HG03135 (cell line): ENCODE data around the gene LRIG2.
"Not testable (repeated sequence)": the region's sequence is repeated elsewhere in the genome, so short reads cannot be mapped to it uniquely, and the experiment has no call there.

Experiments used
- ATAC-seq: cut with Tn5 transposase; IDR thresholded peaks from one replicate; pipeline ENCODE4 v1.9.1; 2021; ENCODE audit warnings: mild to moderate bottlenecking, moderate library complexity; ENCODE audit not compliant: unreplicated experiment

Gene LRIG2, protein sequence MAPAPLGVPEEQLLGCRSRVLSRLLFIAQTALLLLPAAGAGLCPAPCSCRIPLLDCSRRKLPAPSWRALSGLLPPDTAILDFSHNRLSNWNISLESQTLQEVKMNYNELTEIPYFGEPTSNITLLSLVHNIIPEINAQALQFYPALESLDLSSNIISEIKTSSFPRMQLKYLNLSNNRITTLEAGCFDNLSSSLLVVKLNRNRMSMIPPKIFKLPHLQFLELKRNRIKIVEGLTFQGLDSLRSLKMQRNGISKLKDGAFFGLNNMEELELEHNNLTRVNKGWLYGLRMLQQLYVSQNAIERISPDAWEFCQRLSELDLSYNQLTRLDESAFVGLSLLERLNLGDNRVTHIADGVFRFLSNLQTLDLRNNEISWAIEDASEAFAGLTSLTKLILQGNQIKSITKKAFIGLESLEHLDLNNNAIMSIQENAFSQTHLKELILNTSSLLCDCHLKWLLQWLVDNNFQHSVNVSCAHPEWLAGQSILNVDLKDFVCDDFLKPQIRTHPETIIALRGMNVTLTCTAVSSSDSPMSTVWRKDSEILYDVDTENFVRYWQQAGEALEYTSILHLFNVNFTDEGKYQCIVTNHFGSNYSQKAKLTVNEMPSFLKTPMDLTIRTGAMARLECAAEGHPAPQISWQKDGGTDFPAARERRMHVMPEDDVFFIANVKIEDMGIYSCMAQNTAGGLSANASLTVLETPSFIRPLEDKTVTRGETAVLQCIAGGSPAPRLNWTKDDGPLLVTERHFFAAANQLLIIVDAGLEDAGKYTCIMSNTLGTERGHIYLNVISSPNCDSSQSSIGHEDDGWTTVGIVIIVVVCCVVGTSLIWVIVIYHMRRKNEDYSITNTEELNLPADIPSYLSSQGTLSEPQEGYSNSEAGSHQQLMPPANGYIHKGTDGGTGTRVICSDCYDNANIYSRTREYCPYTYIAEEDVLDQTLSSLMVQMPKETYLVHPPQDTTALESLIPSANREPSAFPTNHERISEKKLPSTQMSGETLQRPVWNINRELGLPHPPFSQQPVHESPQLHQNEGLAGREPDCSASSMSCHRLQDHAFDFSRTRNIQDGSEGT

DNA sequence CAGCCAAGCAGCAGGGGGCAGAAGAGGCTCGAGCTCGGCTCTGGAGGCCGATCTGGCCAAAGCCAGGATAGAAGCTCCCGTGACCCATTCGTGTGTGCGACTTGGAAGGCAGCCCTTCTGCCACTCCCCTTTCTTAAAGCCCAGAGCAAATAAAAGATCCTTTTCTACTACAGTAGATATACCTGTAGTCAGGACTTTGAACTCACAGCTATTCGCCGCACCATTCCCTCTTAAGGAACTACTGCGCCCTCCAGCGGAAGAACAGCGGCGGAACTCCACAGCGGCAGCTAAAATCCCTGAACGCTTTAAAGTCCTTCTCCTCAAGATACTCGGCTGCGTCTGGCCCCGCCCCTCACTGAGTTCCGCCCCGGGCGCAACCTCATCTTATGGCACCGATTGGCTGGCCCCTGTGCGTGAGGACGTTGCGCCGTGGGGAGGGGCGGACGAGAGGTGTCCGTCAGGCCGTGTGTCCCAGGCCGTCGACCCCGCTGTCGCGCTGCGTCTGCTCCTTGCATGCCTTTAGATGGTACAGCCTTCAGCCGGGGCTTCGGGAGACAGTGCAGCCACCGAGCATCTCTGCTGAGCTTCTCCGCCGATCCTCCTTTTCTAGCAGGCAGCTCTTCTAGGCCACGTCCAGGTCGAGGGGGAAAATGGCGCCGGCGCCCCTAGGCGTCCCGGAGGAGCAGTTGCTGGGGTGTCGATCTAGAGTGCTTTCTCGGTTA is at the start of gene LRIG2:
Gene LRIG2, plus strand, starts transcription at position 442 of the 722 bp plus-strand sequence. Its CDS starts 209 bp downstream, at position 651.
- peak; percentile 96 for ATAC-seq

DNA sequence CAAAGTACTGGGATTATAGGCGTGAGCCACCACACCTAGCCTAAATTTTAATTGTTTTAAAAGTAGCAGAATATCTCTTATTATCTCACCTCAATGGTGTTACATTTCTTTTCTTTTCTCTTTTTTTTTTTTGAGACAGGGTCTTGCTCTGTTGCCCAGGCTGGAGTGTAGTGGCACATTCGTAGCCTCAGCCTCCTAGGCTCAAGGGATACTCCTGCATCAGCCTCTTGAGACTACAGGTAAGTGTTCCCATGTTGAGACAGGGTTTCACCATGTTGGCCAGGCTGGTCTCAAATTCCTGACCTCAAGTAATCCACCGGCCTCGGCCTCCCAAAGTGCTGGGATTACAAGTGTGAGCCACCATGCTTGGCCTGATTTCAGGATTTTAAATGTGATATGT is 49.7 kb upstream of the LRIG2 start:
- ATAC-seq = not testable (repeated sequence)

DNA sequence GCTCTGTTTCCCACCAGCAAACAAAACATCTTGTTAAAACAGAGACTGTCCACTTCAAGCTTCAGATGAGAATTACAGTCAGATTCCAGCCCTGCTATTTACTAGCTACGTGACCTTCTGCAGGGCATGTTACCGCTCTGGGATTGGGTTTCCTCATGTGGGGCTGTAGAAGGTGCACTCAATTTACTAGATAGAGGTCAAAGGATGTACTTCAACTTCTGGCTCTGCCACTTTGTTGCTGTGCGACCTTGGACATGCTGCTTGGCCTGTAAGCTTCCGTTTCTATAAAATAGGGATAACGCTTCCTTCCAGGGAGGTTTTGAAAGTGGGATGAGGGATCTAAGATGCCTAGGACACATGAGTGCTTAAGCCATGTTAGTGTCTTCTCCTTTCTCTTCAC is 46.0 kb upstream of the LRIG2 start:
- ATAC-seq = no peak

DNA sequence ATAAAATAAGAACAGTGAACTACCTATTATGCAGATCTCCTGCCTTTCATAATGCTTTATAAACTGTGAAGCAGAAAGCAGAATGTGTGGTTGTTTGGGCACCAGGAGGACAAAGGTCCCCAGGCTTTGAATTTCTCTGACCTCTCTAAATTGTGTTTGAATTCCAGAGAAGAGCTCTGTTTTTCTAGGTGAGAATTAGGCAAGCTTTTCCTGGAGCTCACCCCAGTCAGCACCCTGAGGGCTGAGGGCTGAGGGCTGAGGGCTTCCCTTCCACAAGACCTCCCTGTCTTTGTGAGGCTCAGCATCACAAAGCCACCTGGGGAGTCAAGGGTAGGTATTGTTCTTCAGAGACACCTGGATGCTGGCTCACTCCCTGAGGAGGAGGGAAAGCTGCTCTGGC is 45.5 kb upstream of the LRIG2 start:
- no peak for ATAC-seq

DNA sequence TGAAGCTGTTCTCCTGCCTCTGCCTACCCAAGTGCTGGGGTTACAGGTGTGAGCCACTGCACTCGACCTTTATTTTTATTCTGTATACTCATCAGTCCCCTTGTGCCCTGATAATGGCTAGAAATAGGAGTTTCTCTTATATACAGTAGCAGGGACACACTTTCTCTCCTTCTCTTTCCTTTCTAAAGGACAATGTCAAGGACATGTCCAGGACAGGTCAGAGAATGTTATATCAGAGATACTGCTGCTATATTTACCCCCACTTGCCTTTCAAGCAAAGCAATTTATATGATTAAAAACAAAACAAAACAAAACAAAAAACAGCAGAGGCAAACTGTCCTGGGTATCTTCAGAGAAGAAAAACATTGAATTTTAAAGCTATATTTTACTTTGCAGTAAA is 43.2 kb upstream of the LRIG2 start:
- ATAC-seq = no peak

DNA sequence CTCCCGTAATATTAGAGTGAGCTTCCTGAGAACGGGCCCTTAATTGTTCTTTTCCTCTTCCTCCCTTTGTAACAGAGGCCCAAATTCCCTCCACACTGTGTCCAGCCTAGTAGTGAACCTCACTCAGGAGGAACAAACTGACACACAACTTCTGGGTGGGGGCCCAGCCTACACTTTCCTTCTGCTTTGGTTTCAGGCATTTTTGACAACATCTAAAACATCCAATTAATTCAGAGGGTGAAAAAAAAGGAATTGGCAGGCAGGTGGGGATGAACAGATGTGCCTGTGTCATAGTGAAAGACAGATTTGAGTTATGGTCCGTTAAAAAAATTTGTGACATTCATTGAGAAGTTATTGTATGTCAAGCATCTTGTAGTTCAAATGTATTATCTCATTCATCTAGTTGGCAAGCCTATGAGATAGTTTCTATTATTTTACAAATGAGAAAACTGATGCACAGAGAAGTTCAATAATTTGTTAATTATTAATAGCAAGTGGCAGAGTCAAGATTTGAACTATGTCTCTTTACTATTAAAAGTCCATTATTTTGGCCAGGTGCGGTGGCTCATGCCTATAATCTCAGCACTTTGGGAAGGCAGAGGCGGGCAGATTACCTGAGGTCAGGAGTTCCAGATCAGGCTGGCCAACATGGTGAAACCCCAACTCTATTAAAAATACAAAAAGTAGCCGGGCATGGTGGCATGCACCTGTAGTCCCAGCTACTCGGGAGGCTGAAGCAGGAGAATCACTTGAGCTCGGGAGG is 41.6 kb upstream of the LRIG2 start:
- no peak for ATAC-seq

DNA sequence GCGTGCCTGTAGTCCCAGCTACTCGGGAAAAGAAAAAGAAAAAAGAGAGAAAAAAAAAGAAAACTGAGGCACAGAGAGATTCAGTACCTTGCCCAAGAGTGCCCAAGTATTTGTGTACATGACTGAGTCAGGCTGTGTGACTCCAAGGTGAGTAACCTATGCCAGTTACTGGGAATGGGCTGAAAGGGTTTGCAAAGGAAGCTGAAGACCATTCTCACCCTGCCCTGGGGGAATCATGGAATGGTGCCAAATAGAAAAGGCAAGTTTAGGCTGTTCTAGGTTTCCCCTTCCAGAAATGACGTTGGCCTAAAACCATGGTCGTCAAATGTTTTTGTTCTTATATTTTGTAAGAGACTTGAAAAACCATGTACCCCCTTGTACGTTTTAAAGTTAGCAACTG is 37.9 kb upstream of the LRIG2 start:
- ATAC-seq = no peak

DNA sequence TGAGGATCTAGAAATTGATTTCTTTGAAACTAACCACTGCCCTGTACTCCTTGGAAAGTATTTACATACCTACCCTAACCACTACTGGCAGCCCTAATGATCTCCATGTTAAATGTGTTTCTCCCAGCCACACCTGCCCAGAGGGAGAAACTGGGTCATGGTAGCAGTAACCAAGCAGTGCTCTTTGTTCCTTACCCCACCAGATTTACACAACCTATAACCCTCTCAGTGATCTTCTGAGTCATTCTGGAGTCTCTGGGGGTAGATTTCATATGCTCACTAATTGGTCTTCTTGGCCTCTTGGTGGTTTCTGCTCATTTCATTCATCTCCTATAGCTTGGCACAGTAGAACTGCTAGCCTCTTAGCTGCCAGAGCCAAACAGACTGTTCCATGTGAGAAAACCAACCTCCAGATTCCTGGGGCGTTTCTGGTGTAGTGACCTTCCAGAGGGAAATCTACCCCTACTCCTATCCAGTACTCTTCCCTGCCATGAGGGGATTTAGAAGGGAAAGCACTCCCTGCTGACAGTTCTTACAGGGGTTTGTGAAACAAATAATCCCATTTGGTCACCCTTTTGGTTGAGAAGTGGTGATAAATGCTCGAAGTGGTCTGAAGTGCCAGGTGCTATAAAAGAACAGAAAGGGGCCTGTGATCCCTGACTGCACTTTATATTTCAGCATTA is 36.2 kb upstream of the LRIG2 start:
- no peak for ATAC-seq

DNA sequence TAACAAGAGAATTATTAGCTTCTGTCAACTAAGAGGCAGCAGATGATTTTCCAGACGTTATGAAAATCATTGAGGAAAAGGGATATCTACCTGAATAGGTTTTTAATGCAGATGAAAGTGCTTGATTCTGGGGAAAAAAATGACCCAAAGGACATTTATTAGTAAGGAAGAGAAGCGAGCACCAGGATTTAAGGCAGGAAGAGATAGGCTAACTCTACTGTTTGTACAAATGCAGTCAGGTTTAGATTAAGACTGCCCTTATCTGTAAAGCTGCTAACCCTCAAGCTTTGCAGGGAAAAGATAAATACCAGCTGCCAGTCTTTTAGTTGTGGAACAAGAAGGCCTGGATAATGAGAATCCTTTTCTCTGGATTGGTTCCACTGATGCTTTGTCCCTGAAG is 33.0 kb upstream of the LRIG2 start:
- no peak for ATAC-seq

DNA sequence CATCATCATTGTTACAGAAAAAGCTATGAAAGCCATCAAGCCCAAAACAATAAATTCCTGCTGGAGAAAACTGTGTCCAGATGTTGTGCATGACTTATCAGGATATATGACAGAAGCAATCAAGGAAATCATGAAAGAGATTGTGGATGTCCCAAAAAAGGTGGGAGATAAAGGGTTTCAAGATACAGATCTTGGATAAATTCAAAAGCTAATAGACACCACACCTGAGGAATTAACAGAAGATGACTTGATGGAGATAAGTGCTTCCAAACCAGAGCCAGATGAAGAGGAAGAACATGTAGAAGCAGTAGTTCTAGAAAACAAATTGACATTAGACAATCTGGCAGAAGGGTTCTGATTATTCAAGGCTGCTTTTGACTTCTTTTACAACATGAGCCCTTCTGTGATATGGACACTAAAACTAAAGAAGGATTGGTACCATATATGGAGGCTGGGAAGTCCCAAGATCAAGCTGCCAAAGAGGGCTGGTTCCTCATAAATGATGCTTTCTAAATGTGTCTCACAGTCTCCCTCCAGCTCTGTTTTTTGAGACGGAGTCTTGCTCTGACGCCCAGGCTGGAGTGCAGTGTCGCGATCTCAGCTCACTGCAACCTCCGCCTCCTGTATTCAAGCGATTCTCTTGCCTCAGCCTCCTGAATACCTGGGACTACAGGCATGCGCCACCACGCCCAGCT is 32.1 kb upstream of the LRIG2 start:
- no peak for ATAC-seq

DNA sequence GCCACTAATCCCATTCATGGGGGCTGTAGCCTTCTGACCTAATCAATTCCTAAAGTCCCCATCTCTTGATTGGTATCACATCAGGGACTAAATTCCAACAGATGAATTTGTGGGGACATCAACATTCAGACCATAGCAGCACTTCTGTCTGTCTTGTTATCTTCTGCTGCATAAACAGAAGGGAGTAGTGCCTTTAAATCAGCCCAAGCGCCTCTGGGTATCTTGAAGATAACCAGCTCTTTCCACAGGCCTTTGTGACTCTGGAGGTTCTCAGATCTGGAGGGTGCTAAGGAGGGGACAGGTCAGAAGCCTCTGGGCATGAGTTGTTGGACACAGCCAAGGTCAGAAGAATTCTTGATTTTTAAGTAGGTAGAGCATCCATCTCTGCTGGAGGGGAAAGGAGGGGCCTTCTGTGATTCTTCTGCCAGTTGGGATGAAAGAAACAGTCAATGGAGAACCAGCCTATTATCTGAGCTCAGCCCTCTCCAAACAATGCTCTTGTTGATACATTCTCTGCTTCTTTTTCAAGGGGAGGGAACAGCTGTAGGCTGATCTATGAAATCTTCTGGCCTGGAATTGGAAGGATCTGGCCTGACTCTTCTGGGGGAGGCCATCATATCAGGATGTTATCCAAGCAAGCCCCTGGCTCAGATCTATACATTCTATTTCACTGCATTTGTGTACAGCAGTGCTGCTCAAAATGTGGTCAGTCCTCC is 31.3 kb upstream of the LRIG2 start:
- no peak for ATAC-seq

DNA sequence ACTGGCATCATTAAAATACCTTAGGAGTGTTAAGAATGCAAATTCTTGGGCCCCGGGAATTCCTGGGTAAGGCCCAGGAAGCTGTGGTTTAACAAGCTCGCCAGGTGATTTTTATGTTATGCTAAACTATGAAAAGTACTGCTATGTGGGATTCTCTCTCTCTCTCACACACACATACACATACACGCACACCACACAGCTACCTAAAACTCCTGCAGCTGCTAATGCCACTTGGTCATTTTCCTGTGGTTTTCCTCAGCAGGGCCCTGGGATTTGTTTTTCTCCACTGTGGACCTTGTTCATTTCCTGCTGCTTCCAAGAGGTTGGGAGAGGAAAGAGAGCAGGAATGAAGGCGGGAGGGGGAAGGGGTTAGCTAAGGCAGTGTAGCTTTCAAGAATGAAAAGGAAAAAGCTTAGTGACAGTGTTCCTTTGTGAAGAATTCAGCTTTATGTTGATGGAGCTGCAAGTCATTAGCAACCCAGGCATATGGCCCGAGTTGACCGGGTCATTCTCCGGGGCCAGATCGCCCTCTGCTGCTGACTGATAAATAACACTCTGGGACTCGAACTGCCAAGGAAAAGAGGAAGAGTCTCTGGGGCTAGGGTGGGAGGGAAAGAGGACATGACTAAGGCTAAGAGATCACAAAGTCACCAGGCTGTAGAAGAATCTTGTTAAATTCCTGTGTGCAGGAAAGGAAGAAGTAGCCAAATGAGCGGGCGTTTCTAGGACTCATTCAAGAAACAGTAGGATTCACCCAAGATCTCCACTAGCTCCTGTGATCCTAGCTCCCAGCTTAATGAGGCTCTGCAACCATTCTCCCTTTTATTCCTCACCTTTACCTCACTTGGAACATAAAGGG is 30.5 kb upstream of the LRIG2 start:
- peak; percentile 77 for ATAC-seq

DNA sequence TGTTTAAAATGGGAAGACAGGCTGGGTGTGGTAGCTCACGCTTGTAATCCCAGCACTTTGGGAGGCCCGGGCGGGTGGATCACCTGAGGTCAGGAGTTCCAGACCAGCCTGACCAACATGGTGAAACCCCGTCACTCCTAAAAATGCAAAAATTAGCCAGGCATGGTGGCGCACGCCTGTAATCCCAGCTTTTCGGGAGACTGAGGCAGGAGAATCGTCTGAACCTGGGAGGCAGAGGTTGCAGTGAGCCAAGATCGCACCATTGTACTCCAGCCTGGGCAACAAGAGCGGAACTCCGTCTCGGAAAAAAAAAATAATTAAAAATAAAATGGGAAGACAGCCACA is 29.9 kb upstream of the LRIG2 start:
- not testable (repeated sequence) for ATAC-seq

DNA sequence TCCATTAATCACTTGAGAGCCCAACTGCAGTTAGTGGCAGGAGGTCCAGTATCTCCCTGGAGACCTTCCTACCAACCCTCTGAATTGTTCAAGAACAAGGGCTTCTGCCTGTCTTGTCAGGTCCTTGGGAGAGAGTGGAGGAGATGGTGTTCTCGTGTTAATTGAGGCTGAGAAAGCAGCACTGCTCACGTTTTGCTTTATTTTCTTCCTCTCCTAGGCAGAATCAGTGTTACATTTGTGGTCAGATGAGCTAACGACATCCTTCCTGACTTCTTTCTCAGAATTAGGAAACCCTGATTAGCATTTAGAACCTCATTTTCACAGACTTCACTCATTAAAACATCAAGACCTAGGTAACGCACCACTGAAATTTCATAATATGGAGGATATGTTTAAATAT is 26.4 kb upstream of the LRIG2 start:
- no peak for ATAC-seq

DNA sequence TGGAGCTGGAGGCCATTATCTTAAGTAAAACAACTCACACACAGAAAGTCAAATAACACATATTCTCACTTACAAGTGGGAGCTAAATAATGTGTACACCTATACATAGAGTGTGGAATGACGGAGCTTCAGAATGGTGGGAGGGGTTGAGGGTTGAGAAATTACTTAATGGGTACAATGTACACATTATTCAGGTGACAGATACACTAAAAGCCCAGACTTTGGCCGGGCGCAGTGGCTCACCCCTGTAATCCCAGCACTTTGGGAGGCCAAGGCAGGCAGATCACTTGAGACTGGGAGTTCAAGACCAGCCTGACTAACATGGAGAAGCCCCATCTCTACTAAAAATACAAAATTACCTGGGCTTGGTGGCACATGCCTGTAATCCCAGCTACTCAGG is 24.9 kb upstream of the LRIG2 start:
- no peak for ATAC-seq

DNA sequence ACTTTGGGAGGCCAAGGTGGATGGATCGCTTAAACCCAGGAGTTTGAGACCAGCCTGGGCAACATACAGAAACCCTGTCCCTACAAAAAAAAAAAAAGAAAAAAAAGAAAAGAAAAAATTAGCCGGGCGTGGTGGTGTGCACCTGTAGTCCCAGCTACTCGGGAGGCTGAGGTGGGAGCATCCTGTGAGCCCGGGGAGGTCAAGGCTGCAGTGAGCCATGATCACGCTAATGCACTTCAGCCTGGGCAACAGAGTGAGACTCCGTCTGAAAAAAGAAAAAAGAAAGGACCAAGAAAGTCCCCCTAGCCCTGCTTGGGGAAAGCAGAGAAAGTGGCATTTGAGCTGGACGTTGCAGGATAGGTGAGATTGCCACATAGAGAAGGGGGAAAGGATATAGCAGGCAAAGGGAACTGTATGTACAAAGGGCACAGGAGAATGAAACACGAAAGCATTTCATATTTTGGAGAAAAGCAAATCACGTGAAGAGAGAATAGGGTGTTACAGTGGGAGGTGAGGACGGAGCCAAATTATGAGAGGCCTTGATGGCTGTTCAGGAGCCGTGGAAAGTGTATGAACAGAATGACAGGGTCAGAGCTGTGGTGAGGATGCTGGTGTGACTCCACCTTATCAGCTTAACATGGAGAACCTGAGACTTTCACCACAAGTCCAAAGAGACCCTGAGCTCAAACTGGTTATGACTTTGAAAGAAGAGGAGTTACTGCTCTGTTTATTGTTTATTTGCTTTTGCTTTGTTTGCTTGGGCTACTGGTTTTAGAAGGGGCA is 19.5 kb upstream of the LRIG2 start:
- ATAC-seq = no peak

DNA sequence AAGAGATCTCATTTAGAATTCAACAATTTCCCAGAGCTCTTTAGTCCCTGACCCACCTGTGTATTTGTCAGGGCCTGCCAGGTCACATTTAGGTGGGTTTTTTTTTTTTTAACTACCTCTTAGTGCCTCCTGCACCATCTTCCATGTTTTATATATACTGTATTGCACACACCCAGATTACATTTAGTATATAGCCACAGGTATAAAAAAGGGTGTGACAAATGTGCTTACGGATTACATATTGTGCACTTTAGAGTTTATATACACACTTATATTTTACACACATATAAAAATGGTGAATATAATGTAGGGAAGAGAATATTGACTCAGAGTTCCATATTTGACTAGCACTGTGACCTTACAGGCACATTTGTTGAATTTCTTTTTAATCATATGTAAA is 17.4 kb upstream of the LRIG2 start:
- no peak for ATAC-seq
